Vagina (tissue), 2 donors: ENCODE data around the gene STK10. TPM values are rescaled to one million over a fixed set of nuclear protein-coding genes. Genes with fewer than 3 reads are reported as not detected.
"Not testable (repeated sequence)": the region's sequence is repeated elsewhere in the genome, so short reads cannot be mapped to it uniquely, and the experiment has no call there.

Source experiments
- DNase-seq, 2 donors: peaks; one replicate each; pipeline ENCODE4 v3.0.0-alpha.2; 2017; ENCODE audit errors: extremely low spot score in 2 of 2
- H3K27ac ChIP-seq: fragments of 200-600 bp; sonication (generic); one replicate; pipeline ENCODE4 v1.5.1; 2019
- H3K27me3 ChIP-seq: fragments of 200-600 bp; sonication (generic); one replicate; pipeline ENCODE4 v1.5.1; 2019
- H3K36me3 ChIP-seq, 2 donors: fragments of 200-600 bp; sonication (generic); one replicate each; pipeline ENCODE4 v1.5.1; 2017 to 2019
- H3K4me1 ChIP-seq: fragments of 200-600 bp; sonication (generic); one replicate; pipeline ENCODE4 v1.5.1; 2019
- H3K4me3 ChIP-seq, 2 donors: fragments of 200-600 bp; sonication (generic); 1 replicate in 1 of 2; 2 replicates in 1 of 2; pipeline ENCODE4 v1.5.1; 2016 to 2019
- H3K9me3 ChIP-seq: fragments of 200-600 bp; sonication (generic); one replicate; pipeline ENCODE4 v1.5.1; 2019
- CTCF ChIP-seq, 3 experiments: fragments of 450-650 bp in 2 of 3; fragments of 200-600 bp in 1 of 3; sonication (generic) in 1 of 3; IDR thresholded peaks; one replicate each; pipeline ENCODE4 v1.5.1; 2017 to 2019; ENCODE audit warnings: antibody characterized with exemption in 3 of 3, mild to moderate bottlenecking in 2 of 3, moderate library complexity in 2 of 3
- POLR2A ChIP-seq, 2 donors: fragments of 450-650 bp; IDR thresholded peaks; one replicate each; pipeline ENCODE4 v1.6.1; 2017; ENCODE audit warnings: antibody characterized with exemption in 2 of 2, mild to moderate bottlenecking in 2 of 2, moderate library complexity in 2 of 2
- POLR2AphosphoS5 ChIP-seq, 2 donors: sonication (generic); formaldehyde crosslinking; IDR thresholded peaks; one replicate each; pipeline ENCODE4 v1.9.0; 2017; ENCODE audit warnings: antibody characterized with exemption in 2 of 2, mild to moderate bottlenecking in 2 of 2, low read depth in 1 of 2; ENCODE audit not compliant: insufficient read depth in 1 of 2
- intact Hi-C: fragments of 100-400 bp; cut with DNase I; formaldehyde crosslinking; loops from one replicate; pipeline ENCODE4 v1.15.1; 2023
- total RNA-seq: library from RNA; depleted of rRNA; stranded (reverse); fragments of >200 nt; gene quantifications from one replicate; pipeline ENCODE4 v1.2.3, GENCODE V29; 2016

STK10 gene
- total RNA-seq, 1 donor from 2014 or later, result 33.9 TPM

- DNase-seq, result no peak
- no peak overlapping the region for H3K27ac ChIP-seq
- H3K36me3 ChIP-seq, result no peaks in the 10 kb centered on the region
Measured at GRCh38 chr5:172199446-172199845, 11.4 kb upstream of the STK10 start.

GRCh38 chr5:172197775-172198174 lies 9.8 kb upstream of the STK10 start:
- H3K4me3 ChIP-seq, H3K27me3 ChIP-seq, H3K9me3 ChIP-seq, intact Hi-C loops, H3K36me3 ChIP-seq, H3K4me1 ChIP-seq, DNase-seq, H3K27ac ChIP-seq: not testable (repeated sequence)

More at GRCh38 chr5:172199446-172199845, 11.4 kb upstream of the STK10 start:
- H3K9me3 ChIP-seq, result no peaks in the 10 kb centered on the region
- no peak for TF ChIP-seq CTCF (IDR thresholded peaks at IDR 0.05)
- no peak for TF ChIP-seq POLR2A (IDR thresholded peaks at IDR 0.05)
- TF ChIP-seq POLR2AphosphoS5 (IDR thresholded peaks at IDR 0.05; ENCODE audit: insufficient read depth in 1 of 2, low read depth in 1 of 2), result no peak
- H3K27me3 ChIP-seq, result no peaks in the 10 kb centered on the region
- H3K4me3 ChIP-seq, result no peak overlapping the region
- no peaks in the 10 kb centered on the region for H3K4me1 ChIP-seq
- intact Hi-C loops, result no loop called here

GRCh38 chr5:172194985-172195774 lies 7.2 kb upstream of the STK10 start:
- TF ChIP-seq POLR2AphosphoS5 (IDR thresholded peaks at IDR 0.05; ENCODE audit: insufficient read depth in 1 of 2, low read depth in 1 of 2) (no peak), CTCF (IDR thresholded peaks at IDR 0.05) (no peak), POLR2A (IDR thresholded peaks at IDR 0.05) (no peak)
- Histone ChIP-seq H3K4me3 (no peak overlapping the region), H3K9me3 (no peaks in the 10 kb centered on the region), H3K4me1 (no peaks in the 10 kb centered on the region), H3K27me3 (no peaks in the 10 kb centered on the region), H3K36me3 (no peaks in the 10 kb centered on the region), H3K27ac (no peak overlapping the region)
- no peak for DNase-seq
- intact Hi-C loops, result no loop called here

- no peak within 1 kb of the TSS for H3K27ac ChIP-seq
- no peaks in the 10 kb centered on the region for H3K27me3 ChIP-seq
- no peak for DNase-seq
Measured at GRCh38 chr5:172193872-172194271, 5.8 kb upstream of the STK10 start, which contains the start of gene EFCAB9. Gene EFCAB9 (plus strand): TSS chr5:172194172. CDS start chr5:172194173, 1 bp downstream.

GRCh38 chr5:172189693-172190296 lies 1.8 kb upstream of the STK10 start:
- no peaks in the 10 kb centered on the region for H3K36me3 ChIP-seq
- TF ChIP-seq CTCF (IDR thresholded peaks at IDR 0.05), result no peak
- TF ChIP-seq POLR2AphosphoS5 (IDR thresholded peaks at IDR 0.05; ENCODE audit: insufficient read depth in 1 of 2, low read depth in 1 of 2), result no peak
- TF ChIP-seq POLR2A (IDR thresholded peaks at IDR 0.05), result no peak
- no peak overlapping the region for H3K27ac ChIP-seq
- H3K27me3 ChIP-seq, result no peaks in the 10 kb centered on the region
- intact Hi-C loops, result loop anchor here (2.0 to 10.0 kb wide), 4 partner anchors 81 to 782 kb away; partner anchors contain the start of gene UBTD2
- peaks cover 24% of the 10 kb centered on the region for H3K4me1 ChIP-seq
- H3K9me3 ChIP-seq, result no peaks in the 10 kb centered on the region
- DNase-seq, result no peak
- no peak overlapping the region for H3K4me3 ChIP-seq

More at GRCh38 chr5:172193872-172194271, 5.8 kb upstream of the STK10 start, which contains the start of gene EFCAB9:
- Histone ChIP-seq H3K4me3 (no peak within 1 kb of the TSS), H3K36me3 (no peaks in the 10 kb centered on the region), H3K4me1 (no peaks in the 10 kb centered on the region), H3K9me3 (no peaks in the 10 kb centered on the region)
- intact Hi-C loops, result no loop called here
- no peak for TF ChIP-seq CTCF (IDR thresholded peaks at IDR 0.05)
- no peak for TF ChIP-seq POLR2A (IDR thresholded peaks at IDR 0.05)
- TF ChIP-seq POLR2AphosphoS5 (IDR thresholded peaks at IDR 0.05; ENCODE audit: insufficient read depth in 1 of 2, low read depth in 1 of 2), result no peak
